SW480 (cell line): Measurements from ENCODE around the gene C1RL.

Experiments
- DNase-seq: peaks from one replicate; pipeline ENCODE4 v3.0.0-alpha.2; 2016; ENCODE audit warnings: low spot score

The C1RL gene

DNA sequence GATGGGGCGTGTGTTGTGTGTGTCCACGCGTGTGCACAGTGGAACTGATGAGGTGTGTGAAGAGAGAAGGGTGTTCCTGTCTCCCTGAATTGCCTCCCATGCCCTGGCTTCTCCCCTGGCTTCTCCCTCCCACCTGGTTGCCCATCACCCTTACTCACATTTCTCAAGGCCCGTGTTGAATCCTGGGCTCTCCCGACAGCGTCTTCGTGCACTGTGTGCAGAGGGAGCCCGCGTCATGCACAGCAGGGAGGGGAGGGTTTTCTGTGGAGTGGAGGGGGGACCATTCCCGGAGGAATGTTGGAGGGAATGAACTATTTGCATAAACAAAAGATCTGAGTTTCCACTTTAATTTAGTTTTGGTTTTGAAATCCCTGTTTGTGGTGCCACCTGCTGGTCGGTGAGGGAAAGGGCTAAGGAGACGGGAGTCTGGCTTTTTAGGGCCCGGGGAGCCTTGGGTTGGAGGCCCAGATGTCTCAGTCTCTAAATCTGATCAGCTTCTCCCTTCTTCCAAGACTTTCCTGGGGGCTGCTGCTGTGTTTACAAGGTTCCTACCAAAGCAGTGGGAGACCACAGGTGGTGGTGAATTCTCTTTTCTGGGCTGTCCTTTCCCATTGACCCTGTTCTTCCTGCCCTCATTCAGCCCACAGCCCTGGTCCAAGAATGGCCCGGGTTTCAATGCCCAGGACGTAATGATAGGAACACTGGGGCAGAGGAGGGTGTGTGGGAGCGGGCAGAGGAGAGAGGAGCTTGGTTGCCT is 16.6 kb downstream of the C1RL start, which contains the start of gene C1R:
C1R (minus strand) TSS at position 217 of the 757 bp plus-strand sequence; CDS start at position 160, 57 bp downstream.
- DNase-seq, result peak; percentile 65

DNA sequence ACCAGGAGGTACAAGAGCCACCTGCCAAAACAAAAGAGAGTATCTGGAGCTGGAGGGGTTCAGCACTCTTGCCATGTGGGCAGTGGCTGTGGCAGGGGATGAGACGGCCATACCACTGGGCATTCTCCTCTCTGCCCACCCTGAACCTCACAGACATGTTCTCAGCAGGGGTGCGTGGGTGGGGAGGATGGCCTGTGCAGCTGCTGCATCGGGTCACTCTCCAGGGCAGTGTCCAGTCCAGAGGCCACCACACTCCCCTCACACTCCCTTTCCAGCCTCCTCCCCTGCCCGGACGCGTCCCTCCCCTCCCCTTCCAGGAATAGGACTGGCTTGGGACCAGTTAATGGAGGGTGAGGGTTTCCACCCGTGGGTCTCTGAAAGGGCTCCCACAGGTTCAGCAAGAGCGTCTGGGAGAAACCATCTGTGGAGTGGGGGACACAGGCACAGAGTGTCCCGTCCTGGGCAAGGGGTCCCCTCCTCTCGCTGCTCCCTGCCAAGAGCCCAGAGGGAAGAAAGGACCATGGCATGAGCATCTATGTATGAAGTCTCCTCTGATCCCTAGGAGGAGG is 17.3 kb downstream of the C1RL start:
- no peak for DNase-seq

DNA sequence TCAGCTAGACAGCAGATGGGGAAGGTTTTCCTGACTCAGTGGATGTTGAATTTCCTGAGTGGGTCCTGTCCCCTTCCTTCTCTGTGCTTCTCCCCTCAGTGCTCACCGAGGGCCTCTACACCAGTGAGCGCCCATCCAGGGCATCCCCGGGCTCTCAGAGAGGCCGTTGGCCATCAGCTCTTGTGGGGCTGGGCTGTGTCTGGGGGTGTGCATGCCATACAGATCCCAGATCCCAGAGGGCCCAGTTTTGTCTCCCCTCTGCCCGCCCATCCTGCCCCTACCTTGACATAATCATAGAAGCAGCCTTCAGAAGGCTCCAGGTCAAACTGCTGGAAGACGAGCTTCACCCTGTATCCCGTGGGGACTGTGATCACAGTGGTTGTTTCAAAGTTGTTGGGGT is 17.8 kb downstream of the C1RL start:
- no peak for DNase-seq

DNA sequence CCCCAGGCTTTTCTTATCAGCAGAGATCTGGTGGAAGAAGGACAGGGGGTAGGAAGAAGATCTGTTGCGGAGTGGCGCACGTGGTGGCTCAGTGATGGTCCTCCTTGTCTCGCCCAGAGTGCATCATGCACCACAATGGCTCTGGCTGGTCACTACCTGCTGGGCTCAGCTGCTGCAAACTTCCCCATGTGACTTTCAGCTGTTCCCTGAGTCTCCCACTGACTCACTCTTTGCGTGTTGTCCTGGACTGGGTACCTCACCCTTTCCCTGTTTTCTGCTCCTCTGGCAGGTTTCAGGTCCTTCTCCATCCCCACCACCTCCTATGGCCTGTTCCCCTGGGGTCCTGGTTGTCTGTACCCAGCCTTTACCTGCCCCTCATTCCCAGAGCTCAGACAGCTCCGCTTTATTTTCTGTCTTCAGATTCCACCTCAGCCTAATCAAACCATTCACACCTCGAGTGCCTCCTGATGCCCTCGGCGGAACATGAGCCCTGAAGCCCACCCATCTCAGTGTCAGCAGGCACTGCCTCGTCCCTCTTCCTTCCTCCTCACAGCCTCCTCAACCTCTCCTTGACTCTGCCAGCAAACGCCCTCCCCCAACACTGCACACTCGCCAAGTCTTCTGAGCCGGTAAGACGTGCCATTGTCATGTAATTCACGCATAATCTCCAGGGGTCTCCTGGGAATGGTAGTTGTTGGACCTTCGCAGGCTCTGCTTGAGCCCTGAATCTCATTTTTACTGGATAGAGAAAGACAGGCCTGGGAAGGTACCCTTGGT is 18.6 kb downstream of the C1RL start:
- no peak for DNase-seq

DNA sequence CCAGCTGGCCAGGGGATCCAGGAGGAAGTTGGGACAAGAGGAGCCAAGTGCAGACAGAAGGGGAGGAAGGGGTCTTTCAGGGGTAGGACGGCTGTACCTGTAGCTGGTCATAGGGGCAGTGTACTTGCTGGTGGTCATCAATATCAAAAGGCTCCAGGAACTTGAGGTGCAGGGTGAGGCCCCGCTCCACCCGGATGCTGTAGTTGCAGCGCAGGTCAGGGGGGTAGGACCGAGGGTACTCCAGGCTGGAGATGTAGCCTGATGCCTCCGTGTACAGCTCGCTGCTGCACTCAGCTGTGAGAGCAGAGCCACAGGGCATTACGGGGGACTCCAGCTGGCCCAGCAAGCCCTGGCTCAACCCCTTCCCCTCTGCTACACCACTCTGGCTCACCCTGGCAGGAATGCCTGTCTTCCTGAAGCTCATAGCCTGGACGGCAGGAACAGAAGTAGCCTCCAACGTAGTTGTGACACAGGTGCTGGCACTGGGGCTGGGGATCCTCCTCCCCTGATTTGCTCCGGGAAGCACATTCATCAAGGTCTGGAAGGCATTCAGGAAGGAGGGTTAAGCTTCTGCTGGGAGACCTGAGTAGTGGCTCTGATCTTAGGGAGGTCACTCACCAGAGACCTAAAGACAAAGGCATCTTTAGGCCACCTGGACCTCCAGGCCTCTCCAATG is 19.7 kb downstream of the C1RL start:
- DNase-seq, result no peak

DNA sequence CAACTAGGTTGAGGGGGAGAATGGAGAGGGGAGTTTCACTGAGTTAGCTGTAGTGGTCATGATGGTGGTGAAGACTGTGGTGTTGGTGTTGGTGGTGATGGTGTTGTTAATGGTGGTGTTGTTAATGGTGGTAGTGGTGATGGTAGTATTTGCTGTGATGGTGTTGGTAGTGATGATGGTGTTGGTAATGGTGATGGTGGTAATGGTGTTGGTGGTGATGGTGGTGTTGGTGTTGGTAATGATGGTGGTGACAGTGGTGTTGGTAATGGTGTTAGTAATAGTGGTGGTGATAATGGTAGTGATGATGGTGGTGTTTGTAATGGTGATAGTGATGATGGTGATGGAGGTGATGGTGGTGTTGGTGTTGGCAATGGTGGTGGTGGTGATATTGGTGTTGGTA is 25.9 kb downstream of the C1RL start:
- no peak for DNase-seq

DNA sequence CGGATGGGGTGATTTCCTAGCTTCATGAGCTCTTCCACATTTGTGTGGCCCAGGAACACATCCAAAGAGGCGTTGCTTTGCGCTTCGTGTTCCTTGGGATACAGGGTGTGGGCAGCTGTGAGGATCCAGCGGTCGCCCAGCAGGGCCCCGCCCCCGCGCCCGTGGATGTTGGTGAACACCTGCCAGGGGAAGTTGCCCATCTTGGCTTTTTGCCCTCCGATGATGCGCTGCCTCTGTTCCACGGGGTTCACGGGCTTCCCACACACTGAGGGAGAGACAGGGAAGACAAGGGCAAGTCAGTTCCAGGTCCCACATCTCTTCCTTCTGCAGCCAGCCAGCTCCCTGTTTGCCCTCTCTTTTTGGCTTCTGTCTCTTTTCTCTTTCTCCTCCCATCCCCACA is 28.0 kb downstream of the C1RL start:
- no peak for DNase-seq

DNA sequence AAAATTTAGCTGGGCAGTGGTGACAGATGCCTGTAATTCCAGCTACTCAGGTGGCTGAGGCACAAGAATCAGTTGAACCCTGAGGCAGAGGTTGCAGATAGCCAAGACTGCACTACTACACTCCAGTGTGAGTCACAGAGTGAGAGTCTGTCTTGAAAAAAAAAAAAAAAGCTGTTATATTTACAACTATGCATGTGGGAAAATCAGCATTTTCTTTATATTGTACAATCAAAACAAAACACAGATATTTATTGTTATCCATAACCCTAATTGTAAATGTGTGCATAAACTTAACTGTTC is 29.2 kb downstream of the C1RL start:
- no peak for DNase-seq

DNA sequence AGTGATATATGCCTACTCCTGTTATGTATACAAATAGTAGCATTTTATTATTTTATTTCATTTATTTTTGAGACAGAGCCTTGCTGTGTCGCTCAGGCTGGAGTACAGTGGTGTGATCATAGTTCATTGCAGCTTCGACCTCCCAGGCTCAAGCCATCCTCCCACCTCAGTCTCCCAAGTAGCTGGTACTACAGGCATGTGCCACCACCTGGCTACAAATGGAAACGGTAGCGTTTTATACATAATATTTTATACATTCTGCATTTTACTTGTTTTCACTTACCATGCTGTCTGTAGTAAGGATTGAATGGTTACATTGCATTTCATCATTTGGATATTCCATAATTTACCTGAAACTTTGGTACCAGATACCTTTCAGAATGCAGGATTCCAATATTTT is 30.9 kb downstream of the C1RL start:
- peak; percentile 40 for DNase-seq

DNA sequence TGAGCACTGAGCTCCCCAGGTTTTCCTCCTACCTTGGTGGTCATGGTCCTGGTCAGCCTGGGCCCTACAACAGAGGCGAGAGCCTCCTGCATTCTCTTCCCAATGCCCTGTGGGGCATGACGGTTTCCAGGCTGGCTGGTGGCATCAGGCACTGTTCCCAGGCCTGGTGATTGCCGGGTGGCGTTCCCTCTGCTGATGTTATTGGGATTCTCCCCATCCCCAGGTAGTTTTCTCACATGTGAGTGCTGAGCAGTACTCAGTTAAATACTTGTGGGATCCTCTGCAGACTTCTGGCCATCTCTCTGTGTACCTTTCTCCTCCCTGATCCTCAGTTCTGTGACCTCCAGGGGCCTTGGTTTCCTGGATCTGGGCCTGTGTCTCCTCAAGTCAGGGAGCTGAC is 32.5 kb downstream of the C1RL start:
- DNase-seq, result no peak

DNA sequence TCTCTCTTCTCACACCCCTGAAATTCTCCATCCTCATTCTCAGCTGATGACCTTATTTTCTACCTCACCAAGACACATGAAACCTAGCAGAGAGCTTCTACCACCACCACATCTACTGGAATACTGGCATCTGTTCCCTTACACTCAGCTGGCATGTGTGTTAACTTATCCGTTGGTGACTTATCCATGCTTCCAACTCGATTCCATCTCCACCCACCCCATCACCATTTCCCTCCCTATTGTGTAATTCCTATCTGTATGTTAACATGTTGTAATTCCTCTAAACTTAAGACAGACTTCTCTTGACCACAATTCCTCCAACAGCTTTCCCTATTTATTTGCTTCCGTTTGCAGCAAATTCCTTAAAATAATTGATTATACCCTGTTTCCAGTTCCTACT is 33.1 kb downstream of the C1RL start:
- DNase-seq, result no peak

DNA sequence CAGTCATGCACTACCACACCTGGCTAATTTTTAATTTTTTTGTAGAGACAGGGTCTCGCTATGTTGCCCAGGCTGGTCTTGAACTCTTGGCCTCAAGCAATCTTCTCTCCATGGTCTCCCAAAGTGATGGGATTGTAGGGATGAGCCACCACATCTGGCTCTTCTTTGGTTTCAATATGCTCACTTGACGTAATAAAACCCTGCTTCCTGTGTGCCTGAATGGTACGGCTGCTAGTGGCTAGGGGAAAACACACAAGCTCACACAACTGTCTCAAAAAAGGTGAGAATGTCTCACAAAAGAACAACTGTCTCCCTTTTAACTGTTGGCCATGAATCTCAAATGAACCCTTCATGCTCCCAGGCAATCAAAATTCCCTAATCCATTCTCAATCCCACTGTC is 33.5 kb downstream of the C1RL start:
- no peak for DNase-seq

DNA sequence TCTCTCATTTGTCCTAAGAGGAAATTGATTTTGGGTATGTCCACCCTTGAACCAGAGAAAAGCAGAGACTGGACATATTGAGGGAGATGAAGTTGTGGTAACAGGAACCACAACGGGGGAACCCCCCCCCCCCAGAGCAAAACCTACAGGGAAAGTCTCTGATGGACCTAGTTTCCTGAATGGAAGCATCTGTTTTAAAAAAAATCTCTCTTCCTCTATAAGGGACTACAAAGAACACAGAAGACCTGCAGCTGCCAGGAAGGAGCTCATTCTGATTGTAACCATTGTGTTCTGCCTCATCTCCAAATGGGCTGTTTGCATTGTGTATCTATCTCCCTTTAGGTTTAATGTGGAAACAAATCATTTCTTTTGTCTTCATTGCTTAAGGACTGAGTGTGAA is 35.1 kb downstream of the C1RL start:
- no peak for DNase-seq

DNA sequence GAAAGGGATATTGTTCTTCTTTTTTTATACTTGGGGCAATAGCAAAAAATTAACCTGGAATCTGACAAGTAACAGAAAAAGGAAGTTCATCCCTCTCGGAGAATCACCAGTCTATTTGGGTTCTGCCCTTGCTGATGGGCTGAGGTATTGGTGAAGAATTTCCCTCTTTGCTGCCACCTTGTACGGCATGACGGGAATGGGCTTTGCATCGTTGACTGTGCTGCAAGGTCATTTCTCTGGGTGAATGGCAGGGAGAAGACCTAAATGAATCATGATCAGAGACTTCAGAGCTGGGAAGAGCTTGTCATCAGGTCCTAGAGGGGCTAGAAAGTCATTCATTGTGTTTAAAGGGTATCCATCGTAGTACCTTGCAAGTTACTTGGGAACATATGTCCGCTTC is 36.5 kb downstream of the C1RL start:
- DNase-seq, result no peak

DNA sequence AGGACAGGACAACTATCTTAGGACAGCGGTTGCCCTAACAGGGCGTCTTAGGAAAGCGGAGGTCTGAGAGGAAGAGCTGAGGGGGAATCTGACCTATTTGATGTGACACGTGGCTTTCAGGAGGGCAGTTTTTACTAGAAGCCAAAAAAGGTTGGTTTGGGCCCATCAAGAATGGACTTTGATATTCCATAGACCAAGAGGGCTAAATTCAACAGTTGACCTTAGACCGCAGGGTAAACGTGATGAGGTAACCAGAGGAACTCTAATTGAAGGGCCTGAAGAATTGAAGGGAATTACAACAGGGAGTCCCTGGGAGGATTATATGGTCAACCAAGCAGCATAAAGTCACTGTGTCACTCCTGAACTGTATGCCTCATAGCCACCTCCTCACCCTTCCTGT is 37.0 kb downstream of the C1RL start:
- no peak for DNase-seq

DNA sequence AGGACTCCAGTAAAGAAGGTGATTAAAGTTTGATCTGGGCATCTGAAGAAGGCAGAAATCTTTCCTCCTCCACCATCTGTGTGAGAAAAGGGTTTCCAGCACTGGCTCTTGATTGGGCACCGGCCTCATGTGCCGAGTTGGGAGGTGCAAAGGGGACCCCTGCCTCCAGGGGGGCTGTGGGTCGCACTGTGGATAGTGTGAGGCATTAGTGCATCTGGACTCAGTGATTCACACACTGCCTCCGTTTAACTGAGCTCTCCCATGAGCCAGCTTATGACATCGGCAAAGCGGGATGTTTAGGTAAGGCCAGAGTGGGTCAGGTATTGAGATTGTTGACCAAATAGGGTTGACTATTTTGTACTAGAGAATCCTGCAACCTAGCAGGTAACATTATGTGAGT is 39.6 kb downstream of the C1RL start:
- no peak for DNase-seq

DNA sequence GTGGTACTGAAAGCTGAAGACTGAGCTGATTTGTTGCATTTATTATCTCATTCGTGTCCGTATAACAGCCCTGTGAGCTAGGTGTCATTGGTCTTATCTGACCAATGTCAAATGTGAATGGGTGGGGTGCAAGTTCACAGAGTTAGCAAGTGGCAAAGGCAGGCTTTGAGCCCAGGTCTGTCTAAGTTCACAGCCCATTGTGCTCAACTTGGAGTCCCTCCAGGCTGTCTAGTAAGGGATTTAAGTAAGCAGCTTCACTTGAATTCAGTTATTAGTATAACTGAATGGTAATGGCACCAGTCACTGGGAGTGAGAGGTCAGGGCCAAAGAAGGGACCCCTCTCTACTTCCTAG is 40.0 kb downstream of the C1RL start:
- DNase-seq, result no peak

DNA sequence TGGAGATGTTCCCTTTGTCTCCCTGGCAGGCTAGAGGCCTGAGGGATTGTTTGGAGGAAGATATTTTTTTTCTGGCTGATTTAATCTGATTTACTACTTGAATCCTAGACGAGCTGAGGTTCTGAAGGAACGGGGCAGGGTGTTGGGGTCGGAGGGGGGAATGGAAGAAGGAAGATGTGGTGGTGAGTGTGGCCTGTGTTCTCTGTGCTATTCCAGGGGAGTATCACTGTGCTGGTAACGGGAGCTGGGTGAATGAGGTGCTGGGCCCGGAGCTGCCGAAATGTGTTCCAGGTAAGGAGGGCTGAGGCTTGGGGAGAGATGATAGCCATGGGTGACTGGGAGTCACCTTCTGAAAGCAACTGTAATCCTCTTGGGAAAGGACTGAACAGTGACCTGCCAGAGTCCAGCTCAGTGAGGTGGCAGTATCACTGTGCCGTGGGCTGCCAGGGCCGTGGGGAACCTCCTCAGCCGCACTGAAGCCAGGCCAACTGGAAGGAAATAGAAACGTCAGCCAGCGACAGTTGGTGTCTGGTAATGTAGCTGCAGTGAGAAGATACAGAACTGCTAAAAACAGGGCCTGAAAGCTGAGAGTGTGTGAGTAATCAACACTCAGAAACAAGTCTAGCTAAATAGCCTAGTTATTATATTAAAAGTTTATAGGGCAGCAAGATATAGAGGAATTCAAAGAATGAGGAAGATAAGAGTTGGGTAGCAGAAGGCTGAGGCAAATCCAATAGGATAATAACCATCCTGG is 40.6 kb downstream of the C1RL start:
- DNase-seq, result no peak

DNA sequence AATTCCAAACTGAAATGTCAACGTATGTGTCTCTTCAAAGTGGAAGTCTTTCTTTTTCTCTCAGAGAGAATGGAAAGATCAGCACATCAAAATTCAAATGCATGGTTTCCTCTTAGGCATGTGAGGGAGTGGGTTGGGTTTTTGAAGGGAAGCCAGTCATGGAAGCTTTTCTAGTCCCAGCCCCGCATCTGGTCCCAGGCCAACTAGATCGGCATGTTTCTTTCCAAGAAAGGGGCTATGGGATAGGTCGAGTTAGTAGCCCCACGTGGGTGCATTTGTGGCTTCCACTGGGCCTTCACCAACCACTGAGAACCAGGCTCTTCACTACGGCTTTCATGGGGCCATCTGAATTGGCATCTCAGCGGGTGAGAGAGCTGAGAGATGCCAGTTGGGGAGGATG is 41.9 kb downstream of the C1RL start:
- DNase-seq, result no peak

DNA sequence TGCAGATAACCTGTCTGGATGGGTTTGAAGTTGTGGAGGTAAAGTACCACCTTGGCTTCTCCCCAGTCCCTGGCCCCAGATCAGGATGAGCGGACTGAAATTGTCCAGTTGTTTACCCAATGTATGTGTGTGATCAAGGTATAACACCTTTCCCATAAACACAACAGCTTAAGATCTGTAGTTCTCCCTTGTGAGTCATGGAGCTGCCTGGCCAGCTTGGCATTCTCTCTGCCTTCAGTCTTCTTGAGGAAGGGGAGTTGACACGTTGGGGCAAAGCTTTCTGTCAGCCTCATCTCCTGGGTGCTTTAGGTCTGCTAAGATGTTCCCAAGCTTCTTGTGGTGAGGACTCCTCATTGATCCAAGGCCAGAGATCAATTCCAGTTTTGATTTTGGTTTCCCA is 42.4 kb downstream of the C1RL start:
- DNase-seq, result no peak

DNA sequence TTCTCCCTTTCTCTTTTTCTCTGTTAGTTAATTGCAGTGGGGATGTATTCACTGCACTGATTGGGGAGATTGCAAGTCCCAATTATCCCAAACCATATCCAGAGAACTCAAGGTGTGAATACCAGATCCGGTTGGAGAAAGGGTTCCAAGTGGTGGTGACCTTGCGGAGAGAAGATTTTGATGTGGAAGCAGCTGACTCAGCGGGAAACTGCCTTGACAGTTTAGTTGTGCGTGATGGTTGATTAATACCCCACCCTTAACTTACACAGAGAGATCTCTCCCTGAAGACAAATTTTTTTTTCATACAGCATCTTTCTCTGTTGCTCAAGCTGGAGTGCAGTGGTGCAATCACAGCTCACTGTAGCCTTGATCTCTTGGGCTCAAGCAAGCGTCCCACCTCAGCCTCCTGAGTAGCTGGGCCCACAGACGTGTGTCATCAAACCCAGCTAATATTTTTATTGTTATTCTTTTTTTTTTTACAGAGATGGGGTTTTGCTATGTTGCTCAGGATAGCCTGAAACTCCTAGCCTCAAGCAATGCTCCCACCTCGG is 43.9 kb downstream of the C1RL start:
- no peak for DNase-seq

DNA sequence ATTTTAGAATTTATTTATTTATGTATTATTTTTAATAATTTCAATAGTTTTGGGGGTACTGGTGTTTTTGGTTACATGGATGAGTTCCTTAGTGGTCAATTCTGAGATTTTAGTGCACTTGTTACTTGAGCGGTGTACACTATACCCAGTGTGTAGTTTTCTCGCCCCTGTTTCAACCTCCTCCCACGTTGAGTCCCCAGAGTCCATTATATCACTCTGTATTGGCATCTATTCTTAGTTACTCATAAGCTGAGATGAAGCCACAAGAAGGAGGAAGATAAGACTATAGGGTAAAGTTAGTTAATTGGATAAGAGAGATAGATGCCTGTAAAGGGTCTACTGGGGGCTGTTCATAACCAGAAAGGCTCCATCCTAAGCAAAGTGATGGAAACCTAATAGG is 44.5 kb downstream of the C1RL start:
- no peak for DNase-seq
